DMS79 (cell line): ENCODE data around the gene TMEM147.

Experiments
- DNase-seq: peaks from one replicate; lab custom pipeline; 2025; lab: John Stamatoyannopoulos, UW

TMEM147 gene

GRCh38 chr19:35549174-35549788, 3.9 kb downstream of the TMEM147 start:
- peak; percentile 40 for DNase-seq

GRCh38 chr19:35549879-35550523, 4.6 kb downstream of the TMEM147 start:
- no peak for DNase-seq

- DNase-seq = no peak
These were observed 5.8 kb downstream of the TMEM147 start for GRCh38 chr19:35551091-35551810.

- no peak for DNase-seq
These were observed 7.3 kb downstream of the TMEM147 start for GRCh38 chr19:35552534-35553384.

GRCh38 chr19:35553385-35554000, 8.1 kb downstream of the TMEM147 start:
- DNase-seq = no peak

GRCh38 chr19:35554076-35554475, 8.7 kb downstream of the TMEM147 start:
- no peak for DNase-seq

GRCh38 chr19:35555301-35556005, 10.0 kb downstream of the TMEM147 start:
- no peak for DNase-seq

- no peak for DNase-seq
These were observed 10.7 kb downstream of the TMEM147 start for GRCh38 chr19:35556025-35556590.

- DNase-seq = no peak
These were observed 11.6 kb downstream of the TMEM147 start for GRCh38 chr19:35556846-35557538.

- no peak for DNase-seq
These were observed 12.3 kb downstream of the TMEM147 start for GRCh38 chr19:35557539-35558399.

GRCh38 chr19:35558400-35559280, 13.2 kb downstream of the TMEM147 start:
- no peak for DNase-seq

GRCh38 chr19:35559281-35559659, 13.8 kb downstream of the TMEM147 start:
- DNase-seq = no peak

GRCh38 chr19:35559781-35560180, 14.4 kb downstream of the TMEM147 start:
- no peak for DNase-seq

- DNase-seq = no peak
These were observed 14.8 kb downstream of the TMEM147 start for GRCh38 chr19:35560271-35560670.

GRCh38 chr19:35560677-35561076, 15.3 kb downstream of the TMEM147 start:
- DNase-seq = no peak

GRCh38 chr19:35561436-35561835, 16.0 kb downstream of the TMEM147 start:
- DNase-seq = no peak

GRCh38 chr19:35562336-35562735, 16.9 kb downstream of the TMEM147 start:
- DNase-seq = no peak

GRCh38 chr19:35562776-35563175, 17.4 kb downstream of the TMEM147 start:
- DNase-seq = no peak
